Activated gamma-delta T cell treated with Interleukin-2 at 50 U/mL for 16 hours (primary cell): ENCODE results near the gene ARID1B.

Source experiments
- DNase-seq: peaks from one replicate; pipeline ENCODE4 v3.0.0-alpha.2; 2020

Gene ARID1B

GRCh38 chr6:156794546-156795354 lies 17.6 kb downstream of the ARID1B start:
- no peak for DNase-seq

GRCh38 chr6:156795825-156796224 lies 18.6 kb downstream of the ARID1B start:
- no peak for DNase-seq

GRCh38 chr6:156796627-156797026 lies 19.4 kb downstream of the ARID1B start:
- no peak for DNase-seq

GRCh38 chr6:156797901-156798735 lies 20.9 kb downstream of the ARID1B start:
- no peak for DNase-seq

- DNase-seq, result no peak
Measured at GRCh38 chr6:156801712-156802111, 24.5 kb downstream of the ARID1B start.

- no peak for DNase-seq
Measured at GRCh38 chr6:156803353-156803752, 26.2 kb downstream of the ARID1B start.

GRCh38 chr6:156804402-156804801 lies 27.2 kb downstream of the ARID1B start:
- DNase-seq, result no peak

- DNase-seq, result no peak
Measured at GRCh38 chr6:156806155-156806554, 29.0 kb downstream of the ARID1B start.

- DNase-seq, result no peak
Measured at GRCh38 chr6:156807028-156807427, 29.9 kb downstream of the ARID1B start.

GRCh38 chr6:156807795-156808194 lies 30.6 kb downstream of the ARID1B start:
- DNase-seq, result no peak

- no peak for DNase-seq
Measured at GRCh38 chr6:156808287-156808686, 31.1 kb downstream of the ARID1B start.

- DNase-seq, result no peak
Measured at GRCh38 chr6:156809034-156809433, 31.9 kb downstream of the ARID1B start.

GRCh38 chr6:156809446-156810178 lies 32.4 kb downstream of the ARID1B start:
- DNase-seq, result no peak

- DNase-seq, result no peak
Measured at GRCh38 chr6:156814036-156814581, 36.9 kb downstream of the ARID1B start.

GRCh38 chr6:156816505-156816904 lies 39.3 kb downstream of the ARID1B start:
- DNase-seq, result no peak

GRCh38 chr6:156820089-156820798 lies 43.1 kb downstream of the ARID1B start:
- no peak for DNase-seq

- DNase-seq, result no peak
Measured at GRCh38 chr6:156821707-156822106, 44.5 kb downstream of the ARID1B start.

- no peak for DNase-seq
Measured at GRCh38 chr6:156822747-156823206, 45.6 kb downstream of the ARID1B start.

- no peak for DNase-seq
Measured at GRCh38 chr6:156824142-156824541, 47.0 kb downstream of the ARID1B start.

- DNase-seq, result no peak
Measured at GRCh38 chr6:156825475-156825874, 48.3 kb downstream of the ARID1B start.

- DNase-seq, result no peak
Measured at GRCh38 chr6:156826290-156826955, 49.2 kb downstream of the ARID1B start.

- DNase-seq, result no peak
Measured at GRCh38 chr6:156827382-156827781, 50.2 kb downstream of the ARID1B start.
